K562 (cell line): Measurements from ENCODE around the gene MLANA. TPM values are rescaled to one million over a fixed set of nuclear protein-coding genes. Genes with fewer than 3 reads are reported as not detected.

Experiments
- CREM ChIP-seq: IDR thresholded peaks from 2 replicates; pipeline ENCODE4 v1.6.1; 2014; ENCODE audit warnings: antibody characterized with exemption, low read depth
- HEY1 ChIP-seq: fragments of 250-450 bp; sonication (Bioruptor Pico); IDR thresholded peaks from 2 replicates; pipeline ENCODE4 v1.5.0; 2020; ENCODE audit warnings: mild to moderate bottlenecking, moderate library complexity, borderline replicate concordance
- IFI16 ChIP-seq: fragments of 250-450 bp; sonication (Bioruptor Pico); IDR thresholded peaks from 2 replicates; pipeline ENCODE4 v2.1.2; 2022; ENCODE audit warnings: mild to moderate bottlenecking, inconsistent platforms
- ILK ChIP-seq: fragments of 450-650 bp; IDR thresholded peaks from 2 replicates; pipeline ENCODE4 v1.6.1; 2016; ENCODE audit warnings: missing genetic modification characterization, low read depth, mild to moderate bottlenecking, missing compliant biosample characterization, moderate library complexity, borderline replicate concordance
- KAT2B ChIP-seq: IDR thresholded peaks from one replicate; pipeline ENCODE4 v1.6.1; 2012; ENCODE audit warnings: low read depth, mild to moderate bottlenecking, control low read depth, inconsistent platforms, low read length, moderate library complexity
- NFRKB ChIP-seq: fragments of 450-650 bp; IDR thresholded peaks from 2 replicates; pipeline ENCODE4 v1.6.1; 2016; ENCODE audit warnings: low read depth
- POLR2A ChIP-seq: fragments of 450-650 bp; conservative IDR thresholded peaks from 2 replicates; pipeline ENCODE4 v1.6.1; 2016
- PYGO2 ChIP-seq: fragments of 450-650 bp; IDR thresholded peaks from 2 replicates; pipeline ENCODE4 v1.6.1; 2016; ENCODE audit warnings: mild to moderate bottlenecking, missing genetic modification characterization, moderate library complexity, missing compliant biosample characterization
- SRF ChIP-seq, 2 experiments: fragments of 250-450, 450-650 bp in 1 of 2; sonication (Bioruptor Pico) in 1 of 2; sonication (generic) in 1 of 2; formaldehyde crosslinking; IDR thresholded peaks; 2 replicates each; pipeline versions ENCODE4 v1.5.0 to v1.5.1; 2020 to 2022; ENCODE audit warnings: mild to moderate bottlenecking in 1 of 2, missing genetic modification reagents in 1 of 2
- STAT5B ChIP-seq: fragments of 250-450 bp; sonication (Bioruptor Pico); IDR thresholded peaks from 2 replicates; pipeline ENCODE4 v1.8.0; 2021; ENCODE audit warnings: mild to moderate bottlenecking, inconsistent platforms
- U2AF1 ChIP-seq: fragments of 200-400 bp; formaldehyde crosslinking; optimal IDR thresholded peaks from 2 replicates; pipeline ENCODE3; 2017; ENCODE audit warnings: mild to moderate bottlenecking, low read depth, low read length, moderate library complexity
- polyA plus RNA-seq, 8 experiments: library from polyadenylated mRNA; depleted of rRNA in 4 of 8; stranded (reverse) in 5 of 8; unstranded in 3 of 8; fragments of >200 nt; fragmentation: Nextera tagmentation in 2 of 8; fragmentation: Illumina TruSeq in 1 of 8; extraction: Ambion mirVana in 2 of 8; extraction: Trizol in 1 of 8; gene quantifications; 2 replicates each; pipeline versions ENCODE4 v1.2.1 to v1.2.3, GENCODE V29; 2011 to 2014; ENCODE audit warnings: inconsistent platforms in 1 of 8, missing spikeins in 1 of 8
- total RNA-seq, 7 experiments: library from RNA; depleted of rRNA in 6 of 7; stranded (reverse); fragments of >200 nt in 6 of 7; fragmentation: Illumina TruSeq in 2 of 7; extraction: Trizol in 2 of 7; gene quantifications; 2 replicates each; pipeline versions ENCODE4 v1.2.1 to v1.2.3, GENCODE V29; 2011 to 2021; ENCODE audit warnings: low replicate concordance in 1 of 7
- TF ChIP-seq, protein P1 (sequence below): sonication (generic); formaldehyde crosslinking; IDR thresholded peaks from 2 replicates; pipeline ENCODE4 v1.8.1; 2023; ENCODE audit warnings: missing genetic modification reagents, mild to moderate bottlenecking, borderline replicate concordance
- TF ChIP-seq, protein P2 (sequence below): fragments of 250-450 bp; sonication (Bioruptor Pico); IDR thresholded peaks from 2 replicates; pipeline ENCODE4 v1.9.0; 2021; ENCODE audit warnings: mild to moderate bottlenecking, inconsistent platforms

The MLANA gene
- total and polyA plus RNA-seq, 9 of the 15 experiments (the other 6 are each of a cell fraction or from before 2014, with no cell fraction given) = not detected

DNA sequence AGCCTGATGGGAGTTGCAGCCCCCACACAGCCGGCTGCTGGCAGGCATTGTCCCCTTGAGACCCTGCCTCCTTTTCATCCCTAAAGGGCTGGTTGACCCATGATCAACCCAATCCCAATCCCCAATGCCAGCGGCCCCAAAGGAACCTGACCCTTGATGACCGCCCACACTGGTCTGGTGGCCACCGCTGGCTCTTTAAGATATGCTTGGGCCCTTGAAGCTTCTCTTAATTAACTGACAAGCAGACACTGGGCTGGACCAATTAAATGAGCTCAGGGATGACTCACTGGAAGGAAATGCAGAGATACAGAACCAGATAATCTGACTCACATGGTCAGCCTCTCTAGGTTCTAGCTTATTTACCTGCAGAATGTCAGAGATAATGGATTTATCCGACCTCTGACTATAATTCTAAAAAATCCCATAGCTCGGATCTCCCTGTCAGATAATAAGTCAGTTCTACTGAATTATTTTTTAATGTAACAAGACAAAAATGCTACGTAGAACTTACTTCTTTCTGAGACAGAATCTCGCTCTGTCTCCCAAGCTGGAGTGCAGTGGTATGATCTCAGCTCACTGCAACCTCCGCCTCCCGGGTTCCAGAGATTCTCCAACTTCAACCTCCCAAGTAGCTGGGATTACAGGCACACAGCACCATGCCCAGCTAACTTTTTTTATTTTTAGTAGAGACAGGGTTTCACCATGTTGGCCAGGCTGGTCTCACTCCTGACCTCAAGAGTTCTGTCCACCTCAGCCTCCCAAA lies 11.1 kb upstream of the MLANA start (continued):
- TF ChIP-seq STAT5B (no peak), CREM (0 out of 2 replicates have a peak, but pooled peaks have one; percentile 13), IFI16 (CRISPR knock-in tag) (no peak), SRF (CRISPR knock-in tag; IDR thresholded peaks at IDR 0.05) (no peak), U2AF1 (no peak), ILK (tag) (no peak), PYGO2 (no peak), POLR2A (no peak; the same call in 1 of the 2 replicates), KAT2B (no peak), HEY1 (CRISPR knock-in tag) (no peak), NFRKB (no peak)
- TF ChIP-seq, protein P1, sequence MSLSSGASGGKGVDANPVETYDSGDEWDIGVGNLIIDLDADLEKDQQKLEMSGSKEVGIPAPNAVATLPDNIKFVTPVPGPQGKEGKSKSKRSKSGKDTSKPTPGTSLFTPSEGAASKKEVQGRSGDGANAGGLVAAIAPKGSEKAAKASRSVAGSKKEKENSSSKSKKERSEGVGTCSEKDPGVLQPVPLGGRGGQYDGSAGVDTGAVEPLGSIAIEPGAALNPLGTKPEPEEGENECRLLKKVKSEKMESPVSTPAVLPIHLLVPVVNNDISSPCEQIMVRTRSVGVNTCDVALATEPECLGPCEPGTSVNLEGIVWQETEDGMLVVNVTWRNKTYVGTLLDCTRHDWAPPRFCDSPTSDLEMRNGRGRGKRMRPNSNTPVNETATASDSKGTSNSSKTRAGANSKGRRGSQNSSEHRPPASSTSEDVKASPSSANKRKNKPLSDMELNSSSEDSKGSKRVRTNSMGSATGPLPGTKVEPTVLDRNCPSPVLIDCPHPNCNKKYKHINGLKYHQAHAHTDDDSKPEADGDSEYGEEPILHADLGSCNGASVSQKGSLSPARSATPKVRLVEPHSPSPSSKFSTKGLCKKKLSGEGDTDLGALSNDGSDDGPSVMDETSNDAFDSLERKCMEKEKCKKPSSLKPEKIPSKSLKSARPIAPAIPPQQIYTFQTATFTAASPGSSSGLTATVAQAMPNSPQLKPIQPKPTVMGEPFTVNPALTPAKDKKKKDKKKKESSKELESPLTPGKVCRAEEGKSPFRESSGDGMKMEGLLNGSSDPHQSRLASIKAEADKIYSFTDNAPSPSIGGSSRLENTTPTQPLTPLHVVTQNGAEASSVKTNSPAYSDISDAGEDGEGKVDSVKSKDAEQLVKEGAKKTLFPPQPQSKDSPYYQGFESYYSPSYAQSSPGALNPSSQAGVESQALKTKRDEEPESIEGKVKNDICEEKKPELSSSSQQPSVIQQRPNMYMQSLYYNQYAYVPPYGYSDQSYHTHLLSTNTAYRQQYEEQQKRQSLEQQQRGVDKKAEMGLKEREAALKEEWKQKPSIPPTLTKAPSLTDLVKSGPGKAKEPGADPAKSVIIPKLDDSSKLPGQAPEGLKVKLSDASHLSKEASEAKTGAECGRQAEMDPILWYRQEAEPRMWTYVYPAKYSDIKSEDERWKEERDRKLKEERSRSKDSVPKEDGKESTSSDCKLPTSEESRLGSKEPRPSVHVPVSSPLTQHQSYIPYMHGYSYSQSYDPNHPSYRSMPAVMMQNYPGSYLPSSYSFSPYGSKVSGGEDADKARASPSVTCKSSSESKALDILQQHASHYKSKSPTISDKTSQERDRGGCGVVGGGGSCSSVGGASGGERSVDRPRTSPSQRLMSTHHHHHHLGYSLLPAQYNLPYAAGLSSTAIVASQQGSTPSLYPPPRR = no peak
- TF ChIP-seq, protein P2, sequence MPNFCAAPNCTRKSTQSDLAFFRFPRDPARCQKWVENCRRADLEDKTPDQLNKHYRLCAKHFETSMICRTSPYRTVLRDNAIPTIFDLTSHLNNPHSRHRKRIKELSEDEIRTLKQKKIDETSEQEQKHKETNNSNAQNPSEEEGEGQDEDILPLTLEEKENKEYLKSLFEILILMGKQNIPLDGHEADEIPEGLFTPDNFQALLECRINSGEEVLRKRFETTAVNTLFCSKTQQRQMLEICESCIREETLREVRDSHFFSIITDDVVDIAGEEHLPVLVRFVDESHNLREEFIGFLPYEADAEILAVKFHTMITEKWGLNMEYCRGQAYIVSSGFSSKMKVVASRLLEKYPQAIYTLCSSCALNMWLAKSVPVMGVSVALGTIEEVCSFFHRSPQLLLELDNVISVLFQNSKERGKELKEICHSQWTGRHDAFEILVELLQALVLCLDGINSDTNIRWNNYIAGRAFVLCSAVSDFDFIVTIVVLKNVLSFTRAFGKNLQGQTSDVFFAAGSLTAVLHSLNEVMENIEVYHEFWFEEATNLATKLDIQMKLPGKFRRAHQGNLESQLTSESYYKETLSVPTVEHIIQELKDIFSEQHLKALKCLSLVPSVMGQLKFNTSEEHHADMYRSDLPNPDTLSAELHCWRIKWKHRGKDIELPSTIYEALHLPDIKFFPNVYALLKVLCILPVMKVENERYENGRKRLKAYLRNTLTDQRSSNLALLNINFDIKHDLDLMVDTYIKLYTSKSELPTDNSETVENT = no peak
